CD4-positive, alpha-beta memory T cell (primary cell): Measurements from ENCODE around the gene PHIP. TPM values are rescaled to one million over a fixed set of nuclear protein-coding genes. Genes with fewer than 3 reads are reported as not detected.

ENCODE experiments used
- CTCF ChIA-PET: fragments of 350-600 bp; sonication (Branson Sonifier 250); formaldehyde crosslinking; loops from one replicate; lab custom pipeline; 2021; ENCODE audit warnings: inconsistent platforms; ENCODE audit not compliant: partially characterized antibody; lab: Charles Lee
- POLR2A ChIA-PET: fragments of 350-600 bp; sonication (Branson Sonifier 250); formaldehyde crosslinking; loops from one replicate; lab custom pipeline; 2021; ENCODE audit not compliant: partially characterized antibody; lab: Charles Lee
- DNase-seq, 5 donors: peaks; one replicate each; pipeline versions ENCODE4 v3.0.0 to v3.0.0-alpha.2; 2020 to 2022; ENCODE audit warnings: mixed read lengths in 1 of 5
- H3K27ac ChIP-seq: one replicate; pipeline ENCODE4 v1.7.0; 2013; ENCODE audit warnings: low read depth, low read length
- H3K27me3 ChIP-seq: 2 replicates; pipeline ENCODE4 v1.7.0; 2013; ENCODE audit warnings: mild to moderate bottlenecking, low read length, moderate library complexity; ENCODE audit not compliant: insufficient read depth
- H3K36me3 ChIP-seq: 2 replicates; pipeline ENCODE4 v1.7.0; 2013; ENCODE audit warnings: mild to moderate bottlenecking, low read length, moderate library complexity; ENCODE audit not compliant: insufficient read depth
- H3K4me1 ChIP-seq: 2 replicates; pipeline ENCODE4 v1.7.0; 2013; ENCODE audit warnings: mild to moderate bottlenecking, low read length, moderate library complexity; ENCODE audit not compliant: insufficient read depth
- H3K4me3 ChIP-seq, 2 donors: one replicate each; pipeline ENCODE4 v1.7.0; 2013; ENCODE audit warnings: low read length in 2 of 2, mild to moderate bottlenecking in 1 of 2
- H3K9me3 ChIP-seq, 2 donors: one replicate each; pipeline ENCODE4 v1.7.0; 2013; ENCODE audit warnings: low read length in 2 of 2, control low read depth in 1 of 2; ENCODE audit not compliant: control insufficient read depth in 1 of 2
- H3K27ac Mint-ChIP-seq, 7 donors: one replicate each; pipeline ENCODE4 v1.8.0; 2020 to 2021; ENCODE audit warnings: mixed read lengths in 7 of 7, mild to moderate bottlenecking in 6 of 7, inconsistent platforms in 3 of 7, moderate library complexity in 3 of 7
- H3K27me3 Mint-ChIP-seq, 2 donors: one replicate each; pipeline ENCODE4 v1.8.0; 2020 to 2021; ENCODE audit warnings: mixed read lengths in 2 of 2
- H3K36me3 Mint-ChIP-seq, 2 donors: one replicate each; pipeline ENCODE4 v1.8.0; 2020 to 2021; ENCODE audit warnings: mixed read lengths in 2 of 2, inconsistent platforms in 1 of 2, mild to moderate bottlenecking in 1 of 2
- H3K4me1 Mint-ChIP-seq, 4 donors: one replicate each; pipeline ENCODE4 v1.8.0; 2020 to 2021; ENCODE audit warnings: mixed read lengths in 4 of 4, mild to moderate bottlenecking in 1 of 4
- H3K4me3 Mint-ChIP-seq, 8 donors: one replicate each; pipeline ENCODE4 v1.8.0; 2020 to 2021; ENCODE audit warnings: mixed read lengths in 8 of 8, mild to moderate bottlenecking in 7 of 8, moderate library complexity in 6 of 8, inconsistent platforms in 3 of 8
- H3K9me3 Mint-ChIP-seq, 8 donors: one replicate each; pipeline ENCODE4 v1.8.0; 2020 to 2021; ENCODE audit warnings: mixed read lengths in 8 of 8, mild to moderate bottlenecking in 5 of 8, inconsistent platforms in 3 of 8, moderate library complexity in 1 of 8
- intact Hi-C: fragments of 100-400 bp; cut with micrococcal nuclease; formaldehyde crosslinking; loops from one replicate; pipeline ENCODE4 v1.15.1; 2023
- polyA plus RNA-seq, 2 donors: library from polyadenylated mRNA; unstranded; fragments of 300-500 nt; fragmentation: Illumina TruSeq; gene quantifications; one replicate each; pipeline ENCODE4 v1.2.3, GENCODE V29; 2021
- total RNA-seq, 2 experiments: library from RNA; stranded (reverse); gene quantifications; one replicate each; pipeline ENCODE4 v1.2.3, GENCODE V29; 2021

The PHIP gene
- total and polyA plus RNA-seq, 4 experiments from 2014 or later: 10.5 to 46.8 (median 29.6) TPM

- no peaks in the 10 kb centered on the region for H3K9me3 Mint-ChIP-seq
- Histone ChIP-seq H3K27me3 (no peaks in the 10 kb centered on the region), H3K9me3 (no peaks in the 10 kb centered on the region), H3K27ac (no peak overlapping the region), H3K4me1 (no peaks in the 10 kb centered on the region), H3K4me3 (no peak overlapping the region), H3K36me3 (peaks cover 43% of the 10 kb centered on the region)
- no peak overlapping the region for H3K27ac Mint-ChIP-seq
- ChIA-PET CTCF (interaction anchor here (1.1 kb wide), 1 partner anchor 9 kb away, joined by 3 read pairs; no protein-coding TSS in a partner anchor), POLR2A (no interaction called here)
- peaks cover 69 to 79% of the 10 kb centered on the region in 2 donors for H3K36me3 Mint-ChIP-seq
- intact Hi-C loops: no loop called here
- DNase-seq: no peak
- peaks cover 0 to 6% (median 5%) of the 10 kb centered on the region in 4 donors for H3K4me1 Mint-ChIP-seq
- no peak overlapping the region for H3K4me3 Mint-ChIP-seq
- no peaks in the 10 kb centered on the region for H3K27me3 Mint-ChIP-seq
Measured at GRCh38 chr6:78986161-78986560, 91.9 kb downstream of the PHIP start.

GRCh38 chr6:78984225-78984950, 93.7 kb downstream of the PHIP start:
- peaks cover 64 to 79% of the 10 kb centered on the region in 2 donors for H3K36me3 Mint-ChIP-seq
- Histone ChIP-seq H3K27ac (no peak overlapping the region), H3K27me3 (no peaks in the 10 kb centered on the region), H3K9me3 (no peaks in the 10 kb centered on the region), H3K36me3 (peaks cover 38% of the 10 kb centered on the region), H3K4me3 (no peak overlapping the region), H3K4me1 (no peaks in the 10 kb centered on the region)
- H3K9me3 Mint-ChIP-seq: no peaks in the 10 kb centered on the region
- ChIA-PET CTCF (interaction anchor here (1.6 kb wide), 1 partner anchor 9 kb away, joined by 6 read pairs; no protein-coding TSS in a partner anchor), POLR2A (no interaction called here)
- intact Hi-C loops: no loop called here
- H3K4me3 Mint-ChIP-seq: no peak overlapping the region
- peaks cover 0 to 11% (median 4%) of the 10 kb centered on the region in 4 donors for H3K4me1 Mint-ChIP-seq
- peak overlapping the region in 2 of 7 donors; percentile 61 to 74 for H3K27ac Mint-ChIP-seq
- no peak for DNase-seq
- no peaks in the 10 kb centered on the region for H3K27me3 Mint-ChIP-seq

GRCh38 chr6:78967191-78967590, 110.9 kb downstream of the PHIP start:
- Histone ChIP-seq H3K4me1 (no peaks in the 10 kb centered on the region), H3K27me3 (no peaks in the 10 kb centered on the region), H3K27ac (no peak overlapping the region), H3K4me3 (no peak overlapping the region), H3K9me3 (no peaks in the 10 kb centered on the region), H3K36me3 (peaks cover 42% of the 10 kb centered on the region)
- ChIA-PET CTCF (no interaction called here), POLR2A (no interaction called here)
- Mint-ChIP-seq H3K9me3 (peaks cover 0 to 2% (median 0%) of the 10 kb centered on the region in 8 donors), H3K4me1 (no peaks in the 10 kb centered on the region), H3K36me3 (peaks cover 45 to 67% of the 10 kb centered on the region in 2 donors), H3K27ac (peak overlapping the region in 1 of 7 donors; percentile 77), H3K27me3 (no peaks in the 10 kb centered on the region), H3K4me3 (no peak overlapping the region)
- intact Hi-C loops: no loop called here
- no peak for DNase-seq

GRCh38 chr6:78966542-78966941, 111.5 kb downstream of the PHIP start:
- Mint-ChIP-seq H3K4me3 (no peak overlapping the region), H3K9me3 (peaks cover 0 to 2% (median 0%) of the 10 kb centered on the region in 8 donors), H3K4me1 (no peaks in the 10 kb centered on the region), H3K27me3 (no peaks in the 10 kb centered on the region), H3K27ac (no peak overlapping the region), H3K36me3 (peaks cover 49 to 72% of the 10 kb centered on the region in 2 donors)
- Histone ChIP-seq H3K27me3 (no peaks in the 10 kb centered on the region), H3K27ac (no peak overlapping the region), H3K36me3 (peaks cover 48% of the 10 kb centered on the region), H3K9me3 (no peaks in the 10 kb centered on the region), H3K4me1 (no peaks in the 10 kb centered on the region), H3K4me3 (no peak overlapping the region)
- POLR2A ChIA-PET: no interaction called here
- no peak for DNase-seq
- intact Hi-C loops: no loop called here
- CTCF ChIA-PET: no interaction called here

- no peaks in the 10 kb centered on the region for H3K27me3 ChIP-seq
- CTCF ChIA-PET: no interaction called here
- intact Hi-C loops: no loop called here
- POLR2A ChIA-PET: no interaction called here
- H3K27me3 Mint-ChIP-seq: no peaks in the 10 kb centered on the region
- no peak overlapping the region for H3K4me3 ChIP-seq
- no peaks in the 10 kb centered on the region for H3K9me3 ChIP-seq
- H3K36me3 Mint-ChIP-seq: peaks cover 55 to 71% of the 10 kb centered on the region in 2 donors
- H3K4me3 Mint-ChIP-seq: no peak overlapping the region
- H3K9me3 Mint-ChIP-seq: no peaks in the 10 kb centered on the region
- H3K4me1 Mint-ChIP-seq: peaks cover 0 to 2% (median 0%) of the 10 kb centered on the region in 4 donors
- no peak overlapping the region for H3K27ac ChIP-seq
- no peak overlapping the region for H3K27ac Mint-ChIP-seq
- H3K4me1 ChIP-seq: no peaks in the 10 kb centered on the region
- DNase-seq: no peak
- peaks cover 48% of the 10 kb centered on the region for H3K36me3 ChIP-seq
Measured at GRCh38 chr6:78962448-78962847, 115.6 kb downstream of the PHIP start.

GRCh38 chr6:78954740-78955139, 123.3 kb downstream of the PHIP start:
- CTCF ChIA-PET: no interaction called here
- H3K9me3 ChIP-seq: no peaks in the 10 kb centered on the region
- no peak overlapping the region for H3K4me3 Mint-ChIP-seq

GRCh38 chr6:78953798-78954197, 124.3 kb downstream of the PHIP start:
- no peaks in the 10 kb centered on the region for H3K27me3 Mint-ChIP-seq
- no peak overlapping the region for H3K4me3 Mint-ChIP-seq
- no peak for DNase-seq
- H3K27ac Mint-ChIP-seq: no peak overlapping the region
- H3K4me1 ChIP-seq: no peaks in the 10 kb centered on the region
- H3K27ac ChIP-seq: no peak overlapping the region
- POLR2A ChIA-PET: no interaction called here
- intact Hi-C loops: no loop called here
- no peaks in the 10 kb centered on the region for H3K27me3 ChIP-seq
- CTCF ChIA-PET: no interaction called here
- H3K36me3 ChIP-seq: peaks cover 58% of the 10 kb centered on the region
- H3K9me3 ChIP-seq: no peaks in the 10 kb centered on the region
- H3K4me3 ChIP-seq: no peak overlapping the region
- H3K36me3 Mint-ChIP-seq: peaks cover 79 to 83% of the 10 kb centered on the region in 2 donors
- H3K9me3 Mint-ChIP-seq: peaks cover 0 to 27% (median 13%) of the 10 kb centered on the region in 8 donors
- H3K4me1 Mint-ChIP-seq: peaks cover 0 to 5% (median 0%) of the 10 kb centered on the region in 4 donors

More at GRCh38 chr6:78954740-78955139, 123.3 kb downstream of the PHIP start:
- Mint-ChIP-seq H3K27ac (no peak overlapping the region), H3K4me1 (peaks cover 0 to 5% (median 0%) of the 10 kb centered on the region in 4 donors), H3K9me3 (peaks cover 0 to 19% (median 7%) of the 10 kb centered on the region in 8 donors), H3K27me3 (no peaks in the 10 kb centered on the region), H3K36me3 (peaks cover 77 to 79% of the 10 kb centered on the region in 2 donors)
- intact Hi-C loops: loop anchor here (5.0 kb wide), 1 partner anchor 58 kb away; no protein-coding TSS in a partner anchor
- DNase-seq: no peak
- H3K27ac ChIP-seq: no peak overlapping the region
- POLR2A ChIA-PET: no interaction called here
- no peaks in the 10 kb centered on the region for H3K27me3 ChIP-seq
- no peak overlapping the region for H3K4me3 ChIP-seq
- peaks cover 53% of the 10 kb centered on the region for H3K36me3 ChIP-seq
- H3K4me1 ChIP-seq: no peaks in the 10 kb centered on the region
